ENCODE results near the gene CLEC18B.
"Not testable (repeated sequence)": the region's sequence is repeated elsewhere in the genome, so short reads cannot be mapped to it uniquely, and the experiment has no call there.

CLEC18B gene

DNA sequence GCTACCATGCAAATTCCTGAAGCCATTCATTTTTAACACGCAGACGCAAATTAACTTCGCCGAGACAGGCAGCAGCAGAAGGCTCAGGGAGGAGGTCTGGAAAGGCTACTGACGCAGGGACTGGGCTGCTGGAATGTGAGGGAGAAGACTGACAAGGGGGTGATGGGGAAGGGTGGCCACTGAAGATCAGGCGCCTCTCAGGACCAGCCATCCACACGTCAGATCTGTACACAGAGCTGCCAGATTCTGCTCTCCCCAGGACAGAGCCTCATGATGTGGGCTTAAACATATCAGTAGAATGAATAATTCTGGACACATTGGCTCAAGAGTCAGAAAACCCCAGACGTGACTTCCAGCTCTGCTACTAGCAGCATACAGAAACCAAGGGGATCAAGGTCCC, 25.6 kb upstream of the CLEC18B start:
- DNase-seq (ENCODE audit: low read depth in 4 of 4, low spot score in 1 of 4), result no peak

- DNase-seq (ENCODE audit: low read depth in 4 of 4, low spot score in 1 of 4), result not testable (repeated sequence)
These were observed 22.5 kb upstream of the CLEC18B start for GRCh38 chr16:74443624-74444346.

DNA sequence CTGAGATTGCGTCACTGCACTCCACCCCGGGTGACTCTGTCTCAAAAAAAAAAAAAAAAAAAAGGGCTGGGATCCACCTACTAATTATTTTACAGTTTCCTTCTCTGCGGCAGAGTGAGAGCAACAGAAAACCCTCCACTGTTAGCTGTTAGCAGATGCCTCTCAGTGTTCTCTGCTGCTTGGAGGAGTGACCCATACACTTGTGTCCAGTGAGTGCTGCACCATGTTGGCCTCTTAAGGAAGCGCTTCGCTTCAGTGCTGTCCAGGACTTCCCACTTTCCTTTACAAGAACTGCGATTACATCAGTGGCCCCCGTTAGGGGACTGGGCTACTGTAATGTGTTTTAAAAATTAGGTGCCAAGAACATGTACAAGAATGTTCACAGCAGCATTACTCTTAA, 18.4 kb upstream of the CLEC18B start:
- DNase-seq (ENCODE audit: low read depth in 4 of 4, low spot score in 1 of 4), result no peak

DNA sequence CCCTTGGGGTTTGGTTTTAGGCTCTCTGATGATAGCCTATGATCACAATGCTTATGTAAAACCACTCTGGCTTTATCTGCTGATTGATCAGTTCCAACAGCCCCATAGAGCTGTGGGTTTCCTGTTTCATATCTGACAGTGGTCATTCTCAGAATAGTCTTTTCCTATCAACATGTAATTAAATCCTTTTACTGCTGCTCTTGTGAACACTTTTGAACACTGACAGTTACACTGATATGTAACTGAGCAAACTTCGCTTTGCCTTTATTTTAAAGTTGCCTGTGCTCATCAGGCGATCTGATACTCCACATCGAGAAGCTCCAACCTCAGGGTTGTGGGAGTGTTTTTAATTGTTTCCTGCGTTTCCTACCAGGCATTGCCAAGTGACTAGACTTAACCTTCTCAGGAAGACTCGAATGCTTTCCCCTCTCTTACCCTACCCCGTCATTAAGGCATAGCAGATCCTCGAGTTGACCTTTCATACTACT, 17.3 kb upstream of the CLEC18B start:
- no peak for DNase-seq (ENCODE audit: low read depth in 4 of 4, low spot score in 1 of 4)

GRCh38 chr16:74431516-74431915, 10.2 kb upstream of the CLEC18B start:
- DNase-seq (ENCODE audit: low read depth in 4 of 4, low spot score in 1 of 4), result no peak

DNA sequence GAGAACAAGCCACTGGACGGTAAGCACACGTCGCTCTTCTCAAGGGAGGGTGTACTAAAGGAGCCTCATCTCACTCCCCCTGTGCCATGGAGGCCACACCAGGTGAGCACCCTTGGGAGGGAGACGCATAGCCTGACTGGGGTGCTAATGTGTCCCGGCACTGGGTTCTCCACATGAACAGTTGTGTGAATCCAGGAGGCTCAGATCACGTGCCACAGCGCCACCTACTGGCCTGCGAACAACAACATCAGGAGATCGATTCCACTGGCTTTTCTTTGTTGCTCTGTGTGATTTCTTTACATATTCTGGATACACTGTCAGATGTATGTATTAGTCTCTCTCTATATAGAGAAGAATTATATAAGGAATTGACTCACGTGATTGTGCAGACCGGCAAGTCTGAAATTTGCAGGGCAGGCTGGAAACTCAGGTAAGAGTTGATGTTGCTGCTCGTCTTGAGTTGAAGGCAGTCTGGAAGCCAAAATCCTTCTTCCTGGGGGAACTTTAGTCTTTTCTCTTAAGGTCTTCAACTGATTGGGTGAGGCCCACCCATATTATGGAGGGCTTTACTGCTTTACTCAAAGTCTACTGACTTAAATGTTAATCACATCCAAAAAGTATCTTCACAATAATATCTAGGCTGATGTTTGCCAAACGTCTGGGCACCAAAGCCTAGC, 8.9 kb upstream of the CLEC18B start:
- peak in 3 of 4 experiments; percentile 6 to 24 (median 19) for DNase-seq (ENCODE audit: low read depth in 4 of 4, low spot score in 1 of 4)

GRCh38 chr16:74428493-74428892, 7.2 kb upstream of the CLEC18B start:
- DNase-seq (ENCODE audit: low read depth in 4 of 4, low spot score in 1 of 4), result not testable (repeated sequence)

DNA sequence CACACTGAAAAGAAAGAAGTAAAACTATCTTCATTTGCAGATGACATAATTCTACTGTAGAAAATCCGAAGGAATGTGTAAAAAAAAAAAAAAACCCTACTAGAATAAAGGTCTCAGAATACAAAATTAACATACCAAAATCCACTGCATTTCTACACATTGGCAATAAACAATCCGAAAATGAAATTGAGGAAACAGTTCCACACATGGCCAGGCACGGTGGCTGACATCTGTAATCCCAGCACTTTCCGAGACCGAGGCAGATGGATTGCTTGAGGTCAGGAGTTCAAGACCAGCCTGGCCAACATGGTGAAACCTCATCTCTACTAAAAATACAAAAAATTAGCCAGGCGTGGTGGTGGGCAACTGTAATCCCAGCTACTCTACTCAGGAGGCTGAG, 4.5 kb upstream of the CLEC18B start:
- not testable (repeated sequence) for DNase-seq (ENCODE audit: low read depth in 4 of 4, low spot score in 1 of 4)

DNA sequence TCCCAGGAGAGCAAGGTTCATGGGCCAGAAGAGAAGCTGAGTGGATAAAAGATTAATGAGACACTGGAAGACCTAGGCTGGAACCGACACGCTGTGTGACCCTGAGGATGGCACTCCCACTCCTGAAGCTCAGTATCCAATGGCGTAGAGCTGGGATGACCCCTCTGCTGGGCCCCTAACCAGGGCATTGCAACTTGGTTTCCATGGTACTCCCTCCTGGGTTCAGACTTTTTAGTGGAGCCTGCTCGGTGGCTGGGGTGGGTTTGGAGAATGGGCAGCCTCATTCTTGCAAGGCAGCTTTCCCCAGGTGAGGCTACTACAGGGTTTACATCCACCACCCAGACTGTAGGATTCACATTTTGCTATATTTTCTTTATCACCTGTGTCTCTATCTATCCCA, 2.4 kb upstream of the CLEC18B start:
- not testable (repeated sequence) for DNase-seq (ENCODE audit: low read depth in 4 of 4, low spot score in 1 of 4)

DNA sequence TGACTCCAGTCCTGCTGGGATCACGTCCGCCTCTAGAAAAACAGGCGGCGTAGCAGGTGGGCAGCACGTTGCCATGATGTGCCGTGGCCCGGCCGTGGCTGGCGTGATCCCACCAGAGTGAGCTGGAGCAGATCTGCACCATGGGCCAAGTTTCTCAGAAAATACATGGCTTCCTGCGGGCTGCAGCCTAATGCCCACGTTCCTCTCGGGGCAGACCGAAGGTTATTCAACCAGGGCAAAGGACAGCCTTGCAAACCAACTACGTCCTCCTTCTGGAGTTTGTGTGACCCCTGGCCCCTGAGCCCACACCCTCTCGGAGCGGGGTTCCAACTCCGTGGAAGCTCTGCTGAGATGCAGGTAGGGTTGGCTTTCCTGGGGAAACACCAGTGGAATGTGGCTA, 808 bp upstream of the CLEC18B start:
- not testable (repeated sequence) for DNase-seq (ENCODE audit: low read depth in 4 of 4, low spot score in 1 of 4)

DNA sequence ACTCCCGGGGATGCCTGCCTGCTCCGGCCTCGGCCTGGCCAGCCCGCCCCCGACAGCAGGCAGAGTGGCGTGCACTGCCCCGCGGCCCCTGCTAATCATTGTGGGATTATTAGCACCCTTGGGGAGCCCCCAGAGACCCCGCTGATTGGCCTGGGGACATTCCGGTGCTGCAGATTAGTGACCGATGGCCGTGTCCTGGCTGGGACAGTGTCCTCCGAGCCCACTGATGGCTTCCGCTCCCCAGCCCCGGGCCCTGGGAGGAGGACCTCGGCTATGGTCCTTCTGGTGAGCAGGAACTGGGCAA, 156 bp upstream of the CLEC18B start:
- DNase-seq (ENCODE audit: low read depth in 4 of 4, low spot score in 1 of 4), result not testable (repeated sequence)

DNA sequence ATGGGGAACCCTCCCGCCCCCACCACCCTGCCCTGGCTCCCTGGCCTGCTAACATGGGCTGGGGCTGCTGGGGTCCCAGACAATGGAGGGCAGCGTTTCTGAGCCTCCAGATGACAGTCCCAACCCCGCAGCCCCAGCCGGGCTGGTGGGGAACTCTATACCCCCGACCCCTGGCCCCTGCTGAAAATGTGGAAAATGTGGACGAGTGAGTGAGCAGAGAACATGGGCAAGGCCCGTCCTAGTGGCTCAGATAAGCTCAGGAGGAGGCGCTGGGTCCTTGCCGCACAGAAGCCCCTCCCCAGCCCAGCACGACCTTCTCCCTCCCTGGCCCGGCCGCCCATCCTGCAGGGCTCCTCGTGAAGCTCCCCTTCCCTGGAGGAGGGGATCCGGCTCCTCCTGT, 1.5 kb downstream of the CLEC18B start:
- DNase-seq (ENCODE audit: low read depth in 4 of 4, low spot score in 1 of 4), result not testable (repeated sequence)

GRCh38 chr16:74417897-74418296, 3.4 kb downstream of the CLEC18B start:
- not testable (repeated sequence) for DNase-seq (ENCODE audit: low read depth in 4 of 4, low spot score in 1 of 4)

- not testable (repeated sequence) for DNase-seq (ENCODE audit: low read depth in 4 of 4, low spot score in 1 of 4)
These were observed 7.4 kb downstream of the CLEC18B start for GRCh38 chr16:74413920-74414319.

DNA sequence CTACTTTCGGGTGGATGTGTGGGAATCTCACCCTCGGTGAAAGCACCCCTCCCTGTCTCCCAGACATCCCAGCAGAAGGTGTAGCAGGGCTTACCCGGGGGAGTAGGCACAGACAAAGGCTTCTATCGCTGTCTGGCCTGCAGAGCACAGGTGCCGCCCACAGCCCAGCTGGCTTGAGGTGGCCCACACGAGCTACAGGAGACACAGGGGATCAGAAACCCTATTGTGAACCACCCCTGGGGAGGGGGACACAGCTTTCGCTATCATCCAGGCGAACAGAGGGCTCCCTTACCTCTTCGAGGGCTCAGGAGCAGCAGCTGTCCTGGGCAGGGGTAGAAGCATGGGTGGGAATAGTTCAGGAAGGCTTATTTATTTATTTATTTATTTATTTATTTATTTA, 7.8 kb downstream of the CLEC18B start:
- not testable (repeated sequence) for DNase-seq (ENCODE audit: low read depth in 4 of 4, low spot score in 1 of 4)

- not testable (repeated sequence) for DNase-seq (ENCODE audit: low read depth in 4 of 4, low spot score in 1 of 4)
These were observed 8.4 kb downstream of the CLEC18B start for GRCh38 chr16:74412775-74413390.

DNA sequence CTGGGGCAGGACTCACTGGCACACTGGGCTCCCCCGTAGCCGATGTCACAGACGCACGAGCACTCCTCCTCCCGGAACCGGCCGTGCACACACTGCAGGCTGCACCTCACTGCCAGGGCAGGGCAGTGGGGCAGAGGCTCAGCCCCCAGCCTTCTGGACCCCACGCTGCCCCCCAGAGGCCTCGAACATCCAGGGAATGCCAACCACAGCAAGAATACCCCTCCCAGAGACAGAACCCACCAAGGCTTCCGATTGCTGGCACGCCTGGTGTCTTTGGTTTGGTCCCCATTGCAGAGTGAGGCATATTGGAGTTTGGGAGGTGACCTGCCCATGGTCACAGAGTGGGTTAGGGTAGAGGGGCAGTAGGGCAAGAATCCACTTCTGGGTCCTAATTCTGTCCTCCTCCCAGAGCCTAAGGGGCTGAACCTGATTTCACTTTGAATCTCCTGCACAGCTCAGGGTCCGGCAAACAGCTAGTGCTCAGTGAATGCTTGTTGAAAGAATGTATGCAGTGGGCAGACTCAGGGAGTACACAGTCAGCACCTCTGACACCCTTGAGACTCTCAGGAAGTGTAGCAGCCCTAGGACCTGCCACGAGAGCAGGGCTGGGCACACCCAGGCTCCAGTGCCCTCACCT, 9.0 kb downstream of the CLEC18B start:
- not testable (repeated sequence) for DNase-seq (ENCODE audit: low read depth in 4 of 4, low spot score in 1 of 4)

- DNase-seq (ENCODE audit: low read depth in 4 of 4, low spot score in 1 of 4), result not testable (repeated sequence)
These were observed 10.3 kb downstream of the CLEC18B start for GRCh38 chr16:74410981-74411380.

- not testable (repeated sequence) for DNase-seq (ENCODE audit: low read depth in 4 of 4, low spot score in 1 of 4)
These were observed 11.0 kb downstream of the CLEC18B start for GRCh38 chr16:74410057-74410957.

DNA sequence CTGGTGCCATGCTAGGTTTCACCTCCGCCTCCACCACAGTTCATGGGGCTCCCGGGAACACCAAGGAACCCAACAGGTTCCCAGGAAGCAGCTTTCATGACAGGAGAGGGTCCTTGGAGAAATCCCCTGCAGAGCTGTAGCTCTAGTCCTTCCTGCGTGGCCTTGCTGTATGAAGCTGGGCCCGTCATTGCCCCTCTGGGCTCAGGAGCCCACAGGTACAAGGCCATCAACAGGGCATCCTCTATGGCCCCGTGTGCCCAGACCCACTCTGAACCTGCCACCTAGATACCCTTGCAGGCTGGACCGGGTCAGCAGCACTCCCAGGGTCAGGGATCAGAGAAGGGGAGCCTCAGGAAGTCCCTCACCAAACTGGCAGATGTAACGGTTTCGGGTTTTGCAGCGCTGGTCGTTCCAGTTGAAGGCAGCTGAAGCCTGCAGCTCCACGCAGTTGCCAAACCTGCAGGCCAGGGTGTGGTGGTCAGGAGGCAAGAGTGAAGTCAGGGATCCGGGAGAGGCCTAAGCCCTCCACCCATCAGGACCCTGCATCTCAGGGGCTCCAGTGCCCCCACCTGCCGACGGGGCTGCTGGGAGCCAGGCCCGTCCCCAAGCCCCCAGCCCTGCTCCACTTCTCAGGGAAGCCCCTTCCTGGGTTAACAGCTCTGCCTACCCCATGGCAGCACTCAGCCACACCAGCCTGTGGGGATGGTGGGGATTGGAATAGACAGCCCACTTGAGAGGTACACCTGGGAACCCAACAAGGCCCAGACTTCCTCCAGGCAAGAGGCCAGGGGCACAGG, 11.9 kb downstream of the CLEC18B start:
- DNase-seq (ENCODE audit: low read depth in 4 of 4, low spot score in 1 of 4), result not testable (repeated sequence)

All from stimulated activated CD4-positive, alpha-beta T cell treated with anti-CD3 and anti-CD28 coated beads, Interleukin-1b, Interleukin-23, amount 100 ng/mL, for 24 hours (primary cell).